HG03064 (cell line): ENCODE measurements around the gene FES.
"Not testable (repeated sequence)": the region's sequence is repeated elsewhere in the genome, so short reads cannot be mapped to it uniquely, and the experiment has no call there.

Source experiments
- ATAC-seq: cut with Tn5 transposase; IDR thresholded peaks from one replicate; pipeline ENCODE4 v1.9.1; 2021; ENCODE audit warnings: low read depth; ENCODE audit not compliant: unreplicated experiment

FES gene

DNA sequence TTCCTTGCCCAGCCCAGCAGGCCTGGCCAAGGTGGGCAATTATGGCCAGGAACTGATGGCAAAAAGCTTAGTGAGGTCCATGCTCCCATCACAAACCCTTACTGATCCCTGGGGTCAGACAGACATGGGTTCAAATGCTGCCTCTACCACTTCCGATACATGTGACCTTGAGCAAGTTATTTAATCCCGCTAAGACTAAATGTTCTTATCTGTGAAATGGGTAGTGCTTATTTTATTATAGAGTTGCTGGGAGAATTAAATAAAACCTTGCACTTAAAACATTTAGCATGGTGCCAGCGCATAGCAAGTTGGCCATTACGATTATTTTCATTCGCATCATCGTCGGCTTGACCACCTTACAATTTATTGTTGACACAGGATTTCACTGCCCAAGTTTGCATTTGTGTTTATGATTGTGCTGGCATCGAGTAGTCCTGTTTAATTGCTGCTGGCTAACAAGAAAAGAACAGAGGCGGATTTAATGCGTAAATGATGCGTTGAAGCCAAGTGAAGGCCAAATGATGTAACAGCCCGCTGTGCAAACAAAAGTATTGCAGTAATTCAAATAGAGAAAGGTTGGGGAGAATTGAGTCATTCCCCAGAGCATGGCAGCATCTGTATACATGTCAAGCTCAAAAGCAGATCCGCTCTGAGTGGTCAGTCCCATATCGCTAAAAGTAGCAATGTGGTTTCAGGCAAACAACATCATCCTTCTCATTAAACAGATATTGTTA lies 23.2 kb upstream of the FES start:
- ATAC-seq, result no peak

DNA sequence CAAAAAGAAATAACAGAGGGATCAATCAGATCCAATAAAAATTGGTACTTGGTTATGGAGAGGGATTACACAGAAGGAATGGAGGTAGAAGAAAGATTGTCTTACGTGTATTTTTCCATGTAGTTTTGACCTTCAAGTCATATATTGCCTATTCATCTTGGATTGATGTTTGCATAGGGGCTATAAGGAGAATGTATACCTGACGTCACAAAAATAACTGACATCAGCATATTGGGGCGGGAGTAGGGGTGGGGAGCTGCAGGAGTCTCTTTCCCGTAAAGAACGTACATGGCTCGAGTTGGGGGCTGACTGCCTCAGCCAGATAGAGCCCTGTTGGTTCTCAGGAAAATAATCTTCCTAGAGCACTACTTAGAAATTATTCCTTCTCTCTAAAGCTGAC lies 21.8 kb upstream of the FES start:
- ATAC-seq, result no peak

DNA sequence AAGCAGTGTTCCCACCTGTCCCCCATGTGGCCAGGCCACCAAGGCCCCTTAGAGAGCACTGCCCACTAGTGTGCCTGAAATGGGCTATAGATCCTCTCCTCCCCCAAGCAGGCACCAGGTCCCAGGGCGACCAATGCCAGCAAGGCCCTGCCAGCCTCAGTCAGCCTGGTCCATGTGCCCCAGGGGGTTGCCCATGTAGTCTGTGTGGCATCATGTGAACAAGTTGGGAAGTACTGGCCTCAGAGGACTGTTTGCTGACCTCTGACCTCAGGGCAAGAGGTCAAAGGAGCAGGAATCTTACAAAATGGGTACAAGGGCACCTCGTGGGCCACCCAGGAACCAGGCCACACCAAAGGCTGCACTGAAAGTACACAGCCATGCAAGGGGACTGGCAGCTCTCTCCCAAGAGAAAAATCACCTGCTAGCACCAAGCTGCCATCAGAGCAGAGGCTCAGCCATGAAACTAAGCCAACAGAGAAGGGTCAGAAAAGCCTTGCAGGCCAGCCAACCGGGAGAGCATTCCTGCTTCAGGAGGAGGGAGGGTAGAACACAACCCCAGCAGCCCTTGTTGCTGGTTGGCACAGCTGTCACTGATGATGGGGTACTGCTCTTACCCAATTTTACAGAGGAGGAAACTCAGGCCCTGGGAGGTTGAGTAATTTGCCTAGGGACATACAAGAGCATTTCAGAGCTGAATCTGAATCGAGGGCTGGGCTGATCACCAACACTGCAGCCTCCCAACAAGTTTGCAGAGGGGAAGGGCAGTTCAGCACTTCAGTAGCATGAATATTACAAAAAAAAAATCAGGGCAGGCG lies 21.1 kb upstream of the FES start:
- ATAC-seq, result no peak

DNA sequence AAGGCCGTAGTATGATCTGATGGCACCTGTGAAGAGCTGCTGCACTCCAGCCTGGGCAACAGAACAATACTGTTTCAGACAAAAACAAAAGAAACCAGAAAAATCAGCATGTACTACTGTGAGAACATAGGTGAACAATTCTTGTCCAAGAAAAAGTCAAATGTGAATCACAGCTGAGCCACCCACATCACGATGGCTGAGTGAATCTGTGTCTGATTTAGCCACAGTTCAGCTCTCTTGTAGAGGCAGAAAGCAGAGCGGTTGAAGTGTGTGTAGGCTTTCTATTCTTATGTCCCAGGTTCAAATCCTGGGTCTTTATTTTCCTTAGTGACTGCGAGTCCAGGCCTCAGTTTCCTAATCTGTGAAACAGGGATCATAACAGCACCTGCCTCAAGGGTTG lies 20.3 kb upstream of the FES start:
- ATAC-seq, result no peak

DNA sequence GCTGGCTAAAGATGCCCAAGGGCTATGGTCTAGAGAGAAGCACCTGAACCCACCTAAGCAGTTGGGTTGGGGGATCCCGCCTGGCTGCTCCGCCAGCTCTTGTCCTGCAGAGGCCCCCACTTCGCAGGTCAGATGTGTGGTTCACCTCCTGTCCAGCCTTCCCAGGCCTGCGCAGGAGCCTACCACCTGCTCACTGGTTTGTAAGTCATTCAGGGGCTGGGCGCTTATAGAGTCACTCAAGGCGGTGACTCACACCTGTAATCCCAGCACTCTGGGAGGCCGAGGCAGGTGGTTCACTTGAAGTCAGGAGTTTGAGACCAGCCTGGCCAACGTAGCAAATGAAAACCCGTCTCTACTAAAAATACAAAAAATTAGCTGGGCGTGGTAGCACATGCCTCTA lies 19.8 kb upstream of the FES start:
- no peak for ATAC-seq

DNA sequence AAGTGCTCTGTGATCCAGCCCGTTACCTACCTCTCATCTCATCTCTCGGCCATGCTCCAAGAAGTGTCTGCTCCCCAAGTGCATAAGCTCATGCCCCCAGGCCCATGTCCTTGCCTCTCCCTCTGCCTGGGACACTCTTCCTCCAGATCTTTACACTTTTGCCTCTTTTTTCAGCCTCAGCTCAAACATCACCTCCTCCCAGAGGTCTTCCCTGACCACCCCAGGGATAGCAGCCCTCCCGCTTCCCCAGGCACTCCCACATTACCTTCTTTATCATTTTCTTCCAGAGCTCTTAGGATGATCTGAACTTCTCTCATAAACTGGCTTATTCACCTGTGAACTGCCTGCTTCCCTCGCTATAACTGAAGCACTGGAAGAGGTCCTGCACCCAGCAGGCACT lies 18.6 kb upstream of the FES start:
- ATAC-seq, result no peak

DNA sequence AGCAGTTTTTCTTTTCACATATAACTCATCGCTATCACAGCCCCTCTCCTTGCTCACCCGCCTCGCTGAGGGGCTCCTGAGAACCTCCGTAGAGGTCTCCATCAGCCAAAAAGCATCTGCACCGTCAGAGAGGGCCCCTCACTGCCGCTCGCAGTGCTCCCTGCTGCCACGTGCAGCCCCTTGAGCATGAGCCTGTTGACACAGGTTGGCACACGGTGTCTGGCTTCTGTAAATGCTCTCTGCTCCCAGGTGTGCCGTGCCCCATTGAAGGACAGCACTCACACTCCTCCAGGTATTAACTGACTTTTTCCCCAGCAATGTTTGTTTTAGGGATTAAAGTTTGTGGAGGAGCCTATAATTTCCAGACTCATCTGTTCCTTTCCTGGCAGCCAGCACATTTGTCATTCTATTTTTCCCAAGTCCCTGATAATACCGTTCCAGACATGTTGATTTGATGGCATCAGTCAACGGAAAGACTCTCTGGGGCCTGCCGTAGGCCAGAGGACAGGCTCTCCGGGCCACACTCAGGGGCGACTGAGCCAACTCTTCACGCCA lies 18.1 kb upstream of the FES start:
- no peak for ATAC-seq

DNA sequence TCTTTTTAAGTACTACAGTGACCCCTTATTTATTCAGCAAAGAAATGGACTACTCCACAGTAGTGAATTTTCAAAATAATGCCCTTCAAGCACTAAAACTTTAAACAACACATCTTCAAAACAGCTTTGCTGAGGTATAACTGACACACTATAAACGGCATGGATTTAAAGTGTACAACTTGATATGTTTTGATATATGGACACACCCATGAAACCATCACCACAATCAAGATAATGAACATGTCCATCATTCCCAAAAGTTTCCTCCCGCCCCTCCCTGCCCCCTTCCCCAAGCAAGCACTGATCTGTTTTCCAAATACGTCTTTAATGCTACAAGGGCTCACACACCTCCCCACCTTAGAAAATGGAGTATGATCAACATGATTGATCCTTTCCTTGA lies 17.5 kb upstream of the FES start:
- ATAC-seq, result no peak

DNA sequence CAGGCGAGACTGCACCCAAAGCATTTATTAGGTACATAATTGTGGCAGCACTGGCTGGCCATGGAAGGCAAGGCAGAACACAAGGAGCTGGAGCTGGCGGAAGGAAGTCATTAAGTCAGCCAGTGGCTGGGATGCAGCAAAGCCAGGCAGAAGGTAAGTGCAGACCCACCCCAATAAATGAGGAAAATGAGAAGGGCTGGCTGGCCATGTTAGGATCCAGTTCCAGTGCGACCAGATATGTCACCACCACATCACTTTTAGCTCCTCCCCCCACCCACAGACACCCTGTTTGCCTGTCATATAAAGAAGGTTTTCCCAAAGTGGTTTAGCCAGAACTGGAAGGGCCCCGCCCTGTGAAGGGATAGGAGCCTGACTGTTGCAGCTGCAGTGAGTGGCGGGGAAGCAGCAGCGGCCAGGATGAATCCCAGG lies 16.0 kb upstream of the FES start, which contains the start of gene FURIN:
FURIN (plus strand) TSS at position 328 of the 429 bp plus-strand sequence. CDS start 7,153 bp downstream, outside the sequence.
- ATAC-seq, result no peak

DNA sequence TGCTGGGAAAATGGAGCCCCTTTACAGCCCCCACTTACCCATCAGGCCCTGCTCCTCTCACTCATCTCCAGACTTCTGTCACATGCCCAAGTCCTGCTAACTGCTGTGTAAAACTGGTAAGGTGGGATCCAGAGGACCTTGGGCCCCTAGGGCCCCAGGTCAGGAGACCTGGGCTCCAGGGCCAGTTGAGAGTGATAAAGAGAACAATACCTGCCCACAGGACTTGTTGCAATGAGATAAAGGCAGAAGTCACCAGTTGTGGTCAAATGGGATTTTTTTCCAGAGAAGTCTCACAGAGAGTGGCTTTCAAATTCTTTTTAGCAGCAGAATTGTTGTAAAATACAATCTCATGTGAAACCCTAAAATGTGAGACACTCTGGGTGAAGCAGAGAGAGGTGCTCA lies 15.2 kb upstream of the FES start:
- ATAC-seq, result no peak

DNA sequence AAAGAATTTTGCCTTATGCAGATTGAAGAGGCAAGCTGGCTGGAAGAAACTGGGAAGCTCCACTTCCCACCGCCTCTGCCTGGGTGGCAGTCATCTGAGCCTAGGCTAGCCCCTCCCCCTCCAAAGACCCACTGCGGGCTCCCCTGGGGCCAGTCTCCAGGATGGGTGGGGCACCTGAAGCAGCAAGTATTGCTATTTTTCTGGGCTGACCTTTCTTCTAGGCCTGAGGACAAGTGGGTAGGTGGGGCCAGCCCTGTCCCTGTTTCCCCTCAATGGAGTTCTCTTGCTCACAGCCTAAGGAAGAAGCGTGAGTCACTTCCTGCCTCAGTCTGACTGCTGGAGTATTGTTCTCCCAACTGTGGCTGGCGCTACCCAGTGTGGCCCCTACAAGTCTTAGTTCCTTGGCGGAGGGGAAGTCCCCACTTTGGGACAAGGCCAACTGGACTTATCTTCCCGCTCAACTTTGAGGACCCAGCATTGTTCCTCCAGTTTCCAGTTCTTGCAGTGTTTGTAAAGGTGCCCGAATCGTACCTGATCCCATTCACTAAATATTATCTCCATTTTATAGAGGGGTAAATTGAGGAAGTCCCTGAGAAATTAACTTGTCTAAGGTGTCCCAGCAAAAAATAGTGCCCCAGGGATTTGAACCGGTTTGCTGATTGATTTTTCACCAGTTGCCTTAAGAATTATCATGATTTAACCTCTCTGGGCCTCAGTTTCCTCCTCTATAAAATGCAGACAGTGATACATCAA lies 14.5 kb upstream of the FES start:
- ATAC-seq, result no peak

DNA sequence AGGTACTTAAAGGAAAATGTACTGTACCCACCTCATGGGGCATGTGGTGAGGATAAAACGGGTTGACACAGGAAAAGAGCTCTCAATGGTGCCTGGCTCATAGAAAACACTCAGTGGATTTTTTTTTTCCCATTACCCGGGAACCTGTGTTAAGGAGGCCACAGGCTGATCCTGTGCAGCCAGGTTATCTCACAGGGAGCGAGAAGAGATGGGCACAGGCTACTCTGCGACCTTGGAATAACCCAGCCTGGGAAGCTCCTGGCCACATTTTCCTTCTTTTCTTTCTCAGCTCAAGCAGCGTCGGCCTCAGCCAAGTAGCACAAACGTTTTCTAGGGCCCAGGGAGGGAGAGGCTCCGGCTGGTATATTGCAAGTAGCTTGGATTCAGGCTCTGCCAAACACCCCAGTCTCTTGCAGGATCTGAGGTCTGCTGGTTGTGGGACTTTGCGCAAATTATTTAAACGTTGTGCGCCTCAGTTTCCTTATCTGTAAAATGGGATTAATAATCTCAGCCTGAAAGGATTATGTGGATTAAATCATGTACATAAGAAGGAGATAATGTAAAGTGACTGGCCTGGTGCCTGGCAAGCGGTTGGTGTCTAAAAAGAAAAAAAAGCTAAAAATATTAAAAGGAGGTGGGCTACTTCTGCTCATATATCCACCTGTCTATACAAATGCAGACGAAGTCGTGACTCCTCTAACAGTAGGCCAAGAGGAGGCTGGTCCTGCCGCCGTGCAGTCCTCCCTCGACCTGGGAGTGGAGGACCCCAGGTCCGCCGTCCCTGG lies 13.8 kb upstream of the FES start:
- no peak for ATAC-seq

DNA sequence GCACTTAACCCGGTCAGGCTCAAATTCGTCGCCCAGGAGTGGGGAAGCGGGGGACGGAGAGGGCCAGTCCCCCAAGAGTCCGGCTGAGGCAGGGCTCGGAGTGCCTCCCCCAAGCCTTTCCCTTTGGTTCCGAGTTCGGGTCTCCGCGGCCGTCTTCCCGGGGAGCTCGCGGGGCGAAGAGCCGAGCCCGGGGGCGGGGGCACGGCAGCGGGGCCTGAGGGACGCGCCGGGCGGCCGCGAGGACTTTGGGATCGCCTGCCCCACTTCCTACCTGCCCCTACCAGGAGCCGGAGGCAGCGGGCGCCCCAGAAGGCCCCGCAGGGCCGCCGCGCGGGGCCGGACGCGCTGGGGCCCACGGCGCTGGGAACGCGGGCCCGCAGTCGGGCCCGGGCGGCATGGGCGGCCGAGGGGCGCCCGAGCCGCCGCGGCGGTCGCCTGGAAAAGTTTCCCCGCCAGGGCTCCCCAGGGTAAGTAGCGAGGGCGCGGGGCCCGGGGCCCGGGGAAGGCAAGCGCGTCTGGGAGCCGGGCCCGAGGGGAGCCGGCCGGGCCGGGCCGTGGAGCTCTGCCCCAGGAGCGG lies 13.1 kb upstream of the FES start:
- no peak for ATAC-seq

DNA sequence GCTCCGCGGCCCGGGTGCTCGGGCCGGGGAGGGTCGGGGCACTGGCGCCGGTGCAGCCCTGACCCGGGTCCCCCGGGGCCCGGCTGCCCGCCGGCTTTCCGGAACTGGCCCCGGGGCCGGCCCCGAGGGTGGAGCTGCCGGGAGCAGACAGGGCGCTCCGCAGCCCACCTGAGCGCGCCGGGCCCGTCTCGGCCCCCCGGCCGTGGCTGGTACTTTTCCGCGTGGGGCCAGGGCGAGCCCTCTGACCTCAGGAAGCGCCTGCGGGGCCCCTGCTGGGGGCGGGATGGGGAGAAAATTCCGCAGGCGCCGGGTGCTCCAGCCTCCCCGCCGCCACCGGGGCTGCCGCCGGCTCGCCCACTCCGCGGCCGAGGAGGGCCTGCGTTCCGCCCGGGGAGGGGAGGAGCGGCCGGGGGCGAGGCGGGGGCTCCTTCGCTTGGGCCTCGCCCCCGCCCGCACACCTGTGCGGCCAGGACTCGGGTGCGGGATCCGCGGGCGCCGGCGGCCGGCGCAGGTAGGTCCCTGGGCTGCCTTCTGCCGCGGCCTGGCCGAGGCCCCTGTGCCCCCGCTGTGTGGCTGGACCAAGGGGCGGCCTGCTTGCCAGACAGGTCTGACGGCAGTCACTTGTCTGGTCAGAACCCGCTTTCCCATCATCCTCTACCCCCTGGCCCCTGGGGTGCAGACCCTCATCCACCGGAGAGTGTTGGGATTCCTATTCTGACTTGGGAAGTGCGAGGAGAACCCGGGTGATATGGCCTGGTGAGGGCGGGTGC lies 12.4 kb upstream of the FES start:
- ATAC-seq, result no peak

DNA sequence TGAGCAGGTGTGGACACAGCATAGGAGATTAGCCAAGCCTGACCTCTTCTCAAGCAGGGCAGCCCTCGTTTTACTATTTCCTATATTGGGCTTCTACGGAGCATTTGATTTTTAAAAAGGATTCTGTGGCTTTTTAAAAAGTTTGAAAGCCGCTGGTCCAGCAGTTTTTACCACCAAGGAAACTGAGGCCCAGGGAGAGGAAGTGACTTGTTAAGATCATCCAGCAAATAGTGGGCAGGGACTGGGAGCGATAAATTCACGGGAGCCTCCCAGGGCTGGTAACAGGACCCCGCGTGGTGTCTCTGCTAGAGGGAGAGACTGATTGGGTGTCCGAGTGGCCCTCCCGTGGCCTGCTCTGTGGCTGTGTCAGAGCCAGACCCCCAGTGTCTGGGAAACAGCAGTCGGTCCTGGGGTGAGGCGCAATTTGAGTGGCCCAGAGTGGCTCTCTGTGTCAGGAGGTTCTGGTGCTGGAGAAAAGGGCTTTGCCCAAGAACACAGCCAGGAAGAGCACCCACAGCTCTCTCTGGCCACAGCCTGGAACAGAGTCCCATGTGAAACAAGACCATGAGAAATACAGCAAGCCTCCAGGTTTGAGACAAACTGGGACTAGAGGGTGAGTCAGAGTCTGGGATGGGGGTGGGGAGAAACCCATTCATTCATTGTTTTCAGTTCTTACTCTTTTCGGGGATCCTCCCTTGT lies 11.7 kb upstream of the FES start:
- ATAC-seq, result no peak

DNA sequence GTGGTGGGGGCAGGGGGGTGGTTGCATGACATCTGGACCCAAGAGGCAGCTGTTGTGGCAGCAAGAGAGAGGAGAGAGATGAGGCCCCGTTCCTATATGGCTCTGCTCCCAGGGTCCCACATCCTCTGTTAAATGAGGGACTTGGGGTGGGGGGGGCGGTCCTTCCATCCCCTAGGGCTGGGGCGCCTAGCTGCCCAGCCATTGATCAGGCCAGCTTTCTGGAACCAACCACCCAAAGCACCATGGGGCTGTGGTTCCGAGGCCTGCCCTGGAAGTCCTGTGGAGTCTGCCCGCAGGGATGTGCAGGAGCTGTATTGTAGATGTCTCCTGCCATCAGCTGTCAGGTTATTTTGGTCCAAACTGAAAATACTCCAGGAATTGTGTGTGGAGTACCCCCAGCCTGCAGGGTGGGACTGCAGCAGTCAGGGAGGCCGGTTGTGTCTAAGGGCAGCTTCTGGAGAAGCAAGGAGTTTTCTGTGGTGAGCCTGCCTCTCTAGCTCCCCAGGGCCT lies 10.8 kb upstream of the FES start:
- no peak for ATAC-seq

DNA sequence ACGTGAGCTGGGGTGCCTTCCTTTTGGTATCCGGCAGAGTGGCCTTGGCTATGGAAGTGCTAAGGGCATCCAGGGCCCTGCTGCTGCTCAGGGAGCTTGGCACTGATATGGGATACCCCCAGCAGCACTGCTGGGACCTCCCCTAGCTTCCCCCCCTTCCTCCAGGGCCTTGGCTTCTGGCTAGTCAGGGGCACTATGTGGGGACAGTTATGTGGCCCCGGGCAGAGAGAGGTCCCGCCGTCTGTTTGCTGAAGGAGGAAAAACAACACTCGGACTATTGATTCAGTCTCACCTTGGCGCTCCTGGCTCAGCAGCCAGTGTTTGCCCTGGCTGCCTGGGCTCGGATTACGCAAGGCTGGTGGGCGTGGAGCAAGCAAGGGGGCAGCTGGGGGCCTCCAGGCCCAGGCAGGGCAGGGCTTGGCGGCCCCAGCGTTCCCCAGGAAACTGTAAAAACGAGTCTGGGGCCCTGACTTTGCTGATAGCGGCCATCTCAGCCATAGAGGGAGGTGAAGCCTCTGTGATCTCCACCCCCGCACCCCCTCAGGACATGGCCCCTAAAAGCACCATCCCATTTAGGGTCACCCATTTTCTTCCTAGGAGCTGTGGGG lies 10.2 kb upstream of the FES start:
- no peak for ATAC-seq

DNA sequence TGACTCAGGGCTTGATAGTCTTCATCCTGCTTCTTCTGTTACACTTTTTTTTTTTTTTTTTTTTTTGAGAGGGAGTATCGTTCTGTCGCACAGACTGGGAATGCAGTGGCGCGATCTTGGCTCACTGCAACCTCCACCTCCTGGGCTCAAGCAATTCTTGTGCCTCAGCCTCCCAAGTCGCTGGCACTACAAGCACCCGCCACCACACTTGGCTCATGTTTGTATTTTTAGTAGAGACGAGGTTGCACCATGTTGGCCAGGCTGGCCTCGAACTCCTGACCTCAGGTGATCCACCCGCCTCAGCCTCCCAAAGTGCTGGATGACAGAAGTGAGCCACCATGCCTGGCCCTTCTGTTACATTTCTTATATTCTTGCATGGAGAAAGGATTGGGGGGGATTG lies 9.3 kb upstream of the FES start:
- ATAC-seq, result not testable (repeated sequence)
